H9 (cell line): ENCODE data around the gene ATRN. TPM values are rescaled to one million over a fixed set of nuclear protein-coding genes. Genes with fewer than 3 reads are reported as not detected.

ENCODE experiments used
- DNase-seq: peaks from one replicate; pipeline ENCODE4 v3.0.0-alpha.2; 2017
- H2AFZ ChIP-seq: one replicate; pipeline ENCODE4 v1.6.1; 2013; ENCODE audit warnings: mild to moderate bottlenecking, low read length, control low read depth, moderate library complexity
- H2AK5ac ChIP-seq: 2 replicates; pipeline ENCODE4 v1.6.1; 2013; ENCODE audit warnings: low read length, control low read depth, mixed read lengths; ENCODE audit not compliant: insufficient read length
- H2BK120ac ChIP-seq: one replicate; pipeline ENCODE4 v1.6.1; 2013; ENCODE audit warnings: low read depth, mild to moderate bottlenecking, low read length, control low read depth, inconsistent platforms; ENCODE audit not compliant: poor library complexity, severe bottlenecking
- H2BK12ac ChIP-seq: 2 replicates; pipeline ENCODE4 v1.6.1; 2013; ENCODE audit warnings: low read length, control low read depth, mixed read lengths, low read depth; ENCODE audit not compliant: insufficient read length
- H2BK15ac ChIP-seq: 2 replicates; pipeline ENCODE4 v1.6.1; 2013; ENCODE audit warnings: low read depth, low read length, control low read depth
- H2BK20ac ChIP-seq: one replicate; pipeline ENCODE4 v1.6.1; 2013; ENCODE audit warnings: low read depth, mild to moderate bottlenecking, low read length, control low read depth, inconsistent platforms; ENCODE audit not compliant: poor library complexity, severe bottlenecking
- H2BK5ac ChIP-seq: 2 replicates; pipeline ENCODE4 v1.6.1; 2013; ENCODE audit warnings: low read length, control low read depth, mixed read lengths; ENCODE audit not compliant: insufficient read length
- H3K14ac ChIP-seq: 2 replicates; pipeline ENCODE4 v1.6.1; 2013; ENCODE audit warnings: low read length, control low read depth; ENCODE audit not compliant: insufficient read depth
- H3K18ac ChIP-seq: 2 replicates; pipeline ENCODE4 v1.6.1; 2013; ENCODE audit warnings: low read depth, mild to moderate bottlenecking, mixed read lengths, low read length, control low read depth; ENCODE audit not compliant: insufficient read length
- H3K23ac ChIP-seq: 2 replicates; pipeline ENCODE4 v1.6.1; 2013; ENCODE audit warnings: low read length, control low read depth, mixed read lengths, low read depth; ENCODE audit not compliant: insufficient read length
- H3K23me2 ChIP-seq: 2 replicates; pipeline ENCODE4 v1.6.1; 2013; ENCODE audit warnings: low read depth, mild to moderate bottlenecking, mixed read lengths, low read length, control low read depth; ENCODE audit not compliant: insufficient read length, poor library complexity, severe bottlenecking
- H3K27ac ChIP-seq: 2 replicates; pipeline ENCODE4 v1.5.1; 2013; ENCODE audit warnings: low read length, control low read depth, mixed read lengths, low read depth; ENCODE audit not compliant: insufficient read length
- H3K27me3 ChIP-seq: 2 replicates; pipeline ENCODE4 v1.6.1; 2013; ENCODE audit warnings: low read length, control low read depth, inconsistent platforms; ENCODE audit not compliant: insufficient read depth
- H3K4ac ChIP-seq: 2 replicates; pipeline ENCODE4 v1.6.1; 2013; ENCODE audit warnings: low read depth, mild to moderate bottlenecking, control low read depth, inconsistent platforms, low read length, moderate library complexity
- H3K4me1 ChIP-seq: 2 replicates; pipeline ENCODE4 v1.6.1; 2013; ENCODE audit warnings: low read length, control low read depth, inconsistent platforms; ENCODE audit not compliant: insufficient read depth
- H3K4me2 ChIP-seq: 2 replicates; pipeline ENCODE4 v1.6.1; 2013; ENCODE audit warnings: low read length, control low read depth, mixed read lengths; ENCODE audit not compliant: insufficient read length, insufficient read depth
- H3K56ac ChIP-seq: 2 replicates; pipeline ENCODE4 v1.6.1; 2013; ENCODE audit warnings: low read depth, mild to moderate bottlenecking, mixed read lengths, low read length, control low read depth; ENCODE audit not compliant: insufficient read length
- H3K79me1 ChIP-seq: 2 replicates; pipeline ENCODE4 v1.6.1; 2013; ENCODE audit warnings: low read depth, mild to moderate bottlenecking, moderate library complexity, low read length, control low read depth, inconsistent platforms; ENCODE audit not compliant: insufficient read depth, poor library complexity, severe bottlenecking
- H3K79me2 ChIP-seq: 2 replicates; pipeline ENCODE4 v1.6.1; 2013; ENCODE audit warnings: low read length, control low read depth, inconsistent platforms; ENCODE audit not compliant: insufficient read depth
- H3K9ac ChIP-seq: 2 replicates; pipeline ENCODE4 v1.6.1; 2013; ENCODE audit warnings: low read length, control low read depth, mixed read lengths; ENCODE audit not compliant: insufficient read length; ENCODE audit errors: extremely low read depth
- H3K9me3 ChIP-seq: one replicate; pipeline ENCODE4 v1.6.1; 2013; ENCODE audit warnings: low read depth, low read length, inconsistent platforms; ENCODE audit not compliant: control insufficient read depth
- H3T11ph ChIP-seq: one replicate; pipeline ENCODE4 v1.6.1; 2013; ENCODE audit warnings: mild to moderate bottlenecking, low read length, control low read depth, inconsistent platforms
- H4K20me1 ChIP-seq: one replicate; pipeline ENCODE4 v1.6.1; 2013; ENCODE audit not compliant: control insufficient read depth, insufficient read length, insufficient read depth
- H4K5ac ChIP-seq: 2 replicates; pipeline ENCODE4 v1.6.1; 2013; ENCODE audit warnings: low read depth, mild to moderate bottlenecking, mixed read lengths, low read length, control low read depth; ENCODE audit not compliant: insufficient read length
- H4K8ac ChIP-seq: replicated peaks from 2 replicates; pipeline ENCODE4 v1.6.1; 2013; ENCODE audit warnings: low read length, control low read depth, mixed read lengths, low read depth; ENCODE audit not compliant: insufficient read length
- H4K91ac ChIP-seq: 2 replicates; pipeline ENCODE4 v1.6.1; 2013; ENCODE audit warnings: low read depth, mild to moderate bottlenecking, moderate library complexity, mixed read lengths, low read length, control low read depth; ENCODE audit not compliant: insufficient read length
- H3K27ac Mint-ChIP-seq, 3 experiments: 2 replicates in 2 of 3; 3 replicates in 1 of 3; pipeline ENCODE4 v1.8.0; 2020 to 2021; ENCODE audit warnings: mixed read lengths in 3 of 3, mild to moderate bottlenecking in 1 of 3, moderate library complexity in 1 of 3
- H3K27me3 Mint-ChIP-seq: 2 replicates; pipeline ENCODE4 v1.8.0; 2021; ENCODE audit warnings: low read depth, mild to moderate bottlenecking, moderate library complexity, mixed read lengths
- H3K36me3 Mint-ChIP-seq, 3 experiments: 2 replicates in 2 of 3; 3 replicates in 1 of 3; pipeline ENCODE4 v1.8.0; 2020 to 2021; ENCODE audit warnings: low read depth in 3 of 3, mixed read lengths in 3 of 3; ENCODE audit not compliant: insufficient read depth in 1 of 3
- H3K4me1 Mint-ChIP-seq, 2 experiments: 2 replicates each; pipeline ENCODE4 v1.8.0; 2020; ENCODE audit warnings: mixed read lengths in 2 of 2
- H3K4me3 Mint-ChIP-seq, 2 experiments: 2 replicates in 1 of 2; 3 replicates in 1 of 2; pipeline ENCODE4 v1.8.0; 2020 to 2021; ENCODE audit warnings: mild to moderate bottlenecking in 2 of 2, mixed read lengths in 2 of 2, moderate library complexity in 1 of 2
- H3K9me3 Mint-ChIP-seq, 2 experiments: 2 replicates in 1 of 2; 3 replicates in 1 of 2; pipeline ENCODE4 v1.8.0; 2020; ENCODE audit warnings: mild to moderate bottlenecking in 2 of 2, mixed read lengths in 2 of 2, moderate library complexity in 1 of 2
- CTCF ChIP-seq: fragments of 200-600 bp; sonication (generic); conservative IDR thresholded peaks from 3 replicates; pipeline ENCODE4 v1.8.0; 2021; ENCODE audit warnings: antibody characterized with exemption, mild to moderate bottlenecking
- WGBS: extraction: QIAGEN DNeasy Blood & Tissue Kit; methylation state at CpG from one replicate; pipeline ENCODE4 v1.1.7; 2013; ENCODE audit warnings: missing lambda C conversion rate, low lambda C conversion rate, mixed read lengths; ENCODE audit not compliant: insufficient read length; ENCODE audit errors: extremely low coverage; 5-methylcytosine and 5-hydroxymethylcytosine counted together
- total RNA-seq: library from RNA; stranded (reverse); gene quantifications from 2 replicates; pipeline ENCODE4 v1.2.1, GENCODE V29; 2021

Gene ATRN
- total RNA-seq, 1 experiment from 2014 or later: 23.1 TPM

GRCh38 chr20:3483784-3484183 is 13.0 kb downstream of the ATRN start:
- H2AFZ ChIP-seq: no peak overlapping the region
- WGBS: no CpG with 5 or more reads among the region's 1 CpG
- no peaks in the 10 kb centered on the region for H4K20me1 ChIP-seq

More at GRCh38 chr20:3483784-3484183, 13.0 kb downstream of the ATRN start:
- Histone ChIP-seq H2BK5ac (no peak overlapping the region), H3K27ac (no peak overlapping the region), H2BK12ac (no peak overlapping the region), H3K56ac (no peak overlapping the region), H3K79me2 (no peaks in the 10 kb centered on the region), H2BK20ac (no peak overlapping the region), H4K5ac (no peak overlapping the region), H3K23ac (no peak overlapping the region), H4K8ac (no peak overlapping the region), H4K91ac (no peak overlapping the region), H3K14ac (no peak overlapping the region), H2BK15ac (no peak overlapping the region), H3T11ph (no peak overlapping the region), H3K4me1 (no peaks in the 10 kb centered on the region), H3K18ac (no peak overlapping the region), H2AK5ac (no peak overlapping the region), H3K9ac (no peak overlapping the region), H3K4ac (no peak overlapping the region), H3K4me2 (no peak overlapping the region), H2BK120ac (no peak overlapping the region), H3K27me3 (no peaks in the 10 kb centered on the region), H3K23me2 (no peaks in the 10 kb centered on the region), H3K79me1 (no peaks in the 10 kb centered on the region), H3K9me3 (no peaks in the 10 kb centered on the region)
- Mint-ChIP-seq H3K36me3 (peaks cover 9 to 13% (median 11%) of the 10 kb centered on the region in 3 experiments), H3K27ac (no peak overlapping the region), H3K4me3 (no peak overlapping the region), H3K9me3 (peaks cover 16 to 19% of the 10 kb centered on the region in 2 experiments), H3K4me1 (no peaks in the 10 kb centered on the region), H3K27me3 (no peaks in the 10 kb centered on the region)
- no peak for DNase-seq
- TF ChIP-seq CTCF: no peak
